Urothelium cell line (cell line): ENCODE measurements around the gene C2orf49.

ENCODE experiments used
- DNase-seq: peaks from one replicate; pipeline ENCODE4 v3.0.0; 2011; ENCODE audit warnings: low spot score, mixed read lengths
- FAIRE-seq: peaks from 2 replicates; lab custom pipeline; 2011; peaks lifted over from hg19 to GRCh38; lab: Jason Lieb, UNC

C2orf49 gene

DNA sequence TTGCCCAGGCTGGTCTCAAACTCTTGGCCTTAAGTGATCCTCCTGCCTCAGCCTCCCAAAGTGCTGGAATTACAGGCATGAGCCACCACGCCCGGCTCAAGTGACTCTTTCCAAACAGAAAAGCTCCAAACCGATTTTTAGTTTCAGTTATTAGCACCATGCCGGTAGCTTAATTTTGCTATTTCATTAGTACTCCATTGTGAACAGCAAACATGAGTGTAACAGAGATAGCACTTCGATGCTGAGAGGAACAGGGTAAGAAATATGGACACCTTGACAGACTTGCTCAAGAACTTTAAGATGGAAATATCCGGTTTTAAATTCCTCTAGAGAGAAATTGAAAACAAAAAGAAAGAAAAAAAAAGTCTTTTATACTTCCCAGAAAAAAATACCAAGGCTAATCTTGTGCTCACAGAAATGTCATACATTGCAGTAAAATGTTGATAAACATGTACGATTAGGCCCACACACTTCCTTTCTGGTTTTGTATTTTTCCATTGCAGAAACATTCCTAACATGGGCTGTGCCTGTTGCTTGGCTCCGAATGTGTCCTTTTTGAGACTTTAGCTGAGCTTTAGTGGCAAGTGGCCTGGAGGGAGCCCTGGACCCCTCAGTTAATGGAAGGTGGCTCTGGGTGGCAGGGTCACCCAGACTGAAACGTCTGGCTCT, 43.2 kb downstream of the C2orf49 start:
- DNase-seq (no peak), FAIRE-seq (no peak)

DNA sequence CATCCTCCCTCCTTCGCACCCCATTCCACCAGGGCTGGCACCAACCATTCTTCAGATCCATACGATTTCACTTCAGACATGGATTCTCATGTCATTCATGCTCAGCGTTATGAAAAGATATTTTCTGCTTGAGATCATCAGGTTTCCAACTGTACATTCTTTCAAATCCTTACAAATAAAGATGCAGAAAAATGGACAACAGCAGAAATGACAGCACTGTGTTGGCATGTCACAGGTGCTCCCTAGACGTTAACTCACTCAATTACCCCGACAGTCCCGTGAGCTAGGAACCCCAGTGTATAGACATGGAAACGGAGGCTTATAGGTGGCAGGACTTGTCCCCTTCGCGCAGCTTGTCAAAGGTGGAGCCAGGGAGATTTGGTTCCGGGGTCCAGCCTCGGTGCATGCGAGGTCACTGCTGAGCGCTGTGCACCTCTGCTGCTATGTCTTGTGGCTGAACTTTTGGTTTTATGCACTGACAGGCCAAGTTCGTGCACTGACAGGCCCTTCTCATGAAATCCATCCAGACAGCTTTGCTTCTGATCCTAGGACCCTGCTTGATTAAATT, 43.8 kb downstream of the C2orf49 start:
- DNase-seq = no peak
- FAIRE-seq = no peak

DNA sequence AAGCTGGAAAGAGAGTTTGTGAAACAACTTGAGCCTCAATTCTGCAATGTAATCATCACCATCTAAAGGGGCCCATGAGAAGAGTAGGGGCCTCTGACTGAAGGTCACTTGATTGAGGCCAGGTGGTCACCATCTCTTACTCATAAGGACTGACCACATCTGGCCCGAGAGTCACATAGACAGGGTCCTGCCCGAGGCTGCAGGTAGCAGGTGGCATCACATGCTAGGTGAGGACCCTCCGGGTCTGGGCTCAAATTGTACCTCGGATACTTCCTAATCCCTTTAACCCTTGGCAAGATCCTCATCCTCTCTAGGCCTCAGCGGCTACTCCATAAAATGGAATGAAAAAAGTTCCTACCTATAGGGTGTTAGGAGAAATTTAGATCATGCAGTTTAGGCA, 44.8 kb downstream of the C2orf49 start:
- FAIRE-seq (no peak), DNase-seq (no peak)

DNA sequence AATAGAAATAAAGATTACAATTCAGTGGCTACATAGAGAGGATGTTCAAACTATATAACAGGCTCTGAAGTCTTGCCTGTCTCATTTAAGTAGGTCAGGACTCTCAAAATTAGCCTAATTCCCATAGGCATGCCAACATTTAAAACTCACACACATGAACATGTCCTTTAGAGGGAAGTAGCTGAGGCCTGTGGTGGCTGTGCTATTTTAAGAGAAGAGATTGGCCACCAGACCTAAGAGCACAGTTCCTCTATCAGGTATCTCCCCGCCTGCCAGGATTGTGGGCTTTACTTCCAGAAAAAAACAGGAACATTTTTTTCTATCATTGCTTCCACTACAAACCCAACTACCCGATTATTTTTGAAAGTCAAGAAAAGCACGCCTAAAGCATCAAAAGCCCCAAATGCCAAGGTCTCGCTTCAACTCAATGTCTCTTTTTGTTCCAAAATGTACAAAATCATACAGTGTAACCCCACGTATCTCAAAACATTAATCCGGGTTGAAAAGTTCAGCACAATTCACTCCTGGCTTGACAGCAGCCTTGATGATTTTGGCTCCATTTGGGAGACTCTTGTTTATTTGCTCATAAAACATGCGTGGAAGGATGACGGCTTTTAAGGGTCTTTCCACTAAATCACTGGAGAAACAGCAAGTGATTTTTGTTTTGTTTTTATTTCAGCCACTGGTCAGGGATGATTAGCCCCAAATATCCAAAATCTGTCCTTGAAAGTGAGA, 46.3 kb downstream of the C2orf49 start:
- DNase-seq (no peak), FAIRE-seq (no peak)

DNA sequence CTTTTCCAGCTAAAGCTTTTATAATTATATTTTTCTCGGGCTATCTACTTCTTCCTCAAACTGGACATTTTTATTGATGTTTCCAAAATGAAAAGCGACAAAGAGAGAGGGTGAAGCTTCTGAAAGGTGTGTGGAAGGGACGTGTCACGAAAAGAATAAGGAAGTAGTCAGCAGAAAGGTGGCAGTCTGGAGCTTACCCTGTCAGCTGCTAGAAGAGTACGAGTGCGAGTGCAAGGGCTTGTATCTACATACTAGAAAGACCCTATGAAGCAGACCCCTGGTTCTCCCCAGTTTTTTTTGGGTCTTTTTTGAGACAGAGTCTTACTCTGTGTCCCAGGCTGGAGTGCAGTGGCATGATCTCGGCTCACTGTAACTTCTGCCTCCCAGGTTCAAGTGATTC, 46.9 kb downstream of the C2orf49 start:
- FAIRE-seq = no peak
- no peak for DNase-seq

DNA sequence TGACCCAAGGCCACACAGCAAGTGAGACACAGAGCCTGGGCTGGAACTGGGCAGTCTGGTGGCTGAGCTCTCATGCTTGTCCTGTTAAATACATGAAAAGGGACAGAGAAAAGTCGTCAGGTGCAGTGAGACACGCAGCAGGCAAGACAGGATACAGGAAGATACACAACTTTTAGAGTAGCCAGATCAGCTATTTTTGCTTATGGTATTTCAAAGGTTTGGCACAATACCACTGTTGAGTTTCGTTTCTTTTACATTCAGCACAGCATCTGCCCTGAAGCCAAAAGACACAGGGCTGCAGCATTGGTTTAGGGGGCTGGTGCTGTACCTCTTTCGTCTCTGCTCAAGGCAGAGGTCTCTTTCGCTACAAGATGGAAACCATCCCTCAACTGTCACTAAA, 47.5 kb downstream of the C2orf49 start:
- FAIRE-seq = no peak
- DNase-seq = no peak

DNA sequence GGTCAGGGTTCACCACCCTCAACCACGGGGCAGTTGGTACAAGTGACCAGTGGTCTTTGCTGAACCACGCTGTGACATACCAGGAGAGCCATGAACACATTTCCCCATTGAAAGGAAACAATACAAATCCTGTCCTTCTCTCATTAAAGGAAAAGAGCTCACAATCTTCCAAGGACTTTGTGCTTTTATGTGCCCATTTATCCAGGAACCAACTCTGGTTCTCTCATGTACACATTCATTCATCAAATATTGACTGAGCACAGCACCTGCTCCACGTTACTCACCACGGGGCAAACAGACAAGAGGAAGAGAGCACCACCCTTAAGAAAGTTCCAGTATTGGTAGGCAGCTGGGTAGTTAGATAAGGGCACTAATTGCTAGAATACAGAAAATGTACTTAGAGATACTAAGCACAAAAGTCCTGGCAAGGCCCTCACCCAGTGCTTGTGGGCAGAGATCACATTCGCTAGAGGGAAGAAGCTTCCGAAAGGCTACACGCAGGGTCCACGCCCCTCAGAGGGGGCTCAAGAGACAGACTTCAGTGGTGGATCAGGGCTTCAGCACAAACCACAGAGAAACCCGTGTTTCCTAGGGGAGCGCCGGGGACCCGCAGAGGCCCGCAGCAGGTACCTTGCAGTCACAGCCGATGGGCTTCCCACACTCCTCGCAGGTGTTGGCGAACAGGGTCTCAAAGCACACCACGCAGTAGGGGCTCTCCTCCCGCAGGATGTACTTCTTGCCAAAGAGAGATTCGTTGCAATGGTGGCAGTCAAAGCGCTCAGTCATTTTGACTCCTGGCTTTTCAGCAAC, 48.6 kb downstream of the C2orf49 start:
- no peak for FAIRE-seq

DNA sequence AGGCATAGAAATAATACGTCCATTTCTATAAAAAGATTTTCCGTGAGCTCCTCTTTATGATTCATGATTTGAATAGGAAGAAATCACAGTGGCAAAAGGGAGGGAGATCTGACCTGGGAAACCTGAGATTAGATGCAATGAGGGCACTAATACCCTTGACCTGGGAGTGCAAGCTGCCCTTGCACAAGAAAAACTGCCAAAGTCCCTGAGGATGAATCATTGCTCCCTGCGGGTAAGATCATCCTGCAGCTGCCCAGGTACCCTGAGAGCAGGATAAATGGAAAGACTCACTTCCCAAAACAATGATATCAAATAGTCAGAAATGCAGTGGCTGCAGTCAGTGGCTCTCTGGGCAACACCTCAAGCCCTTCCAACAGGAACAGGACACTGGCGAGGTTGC, 49.9 kb downstream of the C2orf49 start:
- no peak for DNase-seq
- FAIRE-seq = no peak

More for the DNA sequence above, 48.6 kb downstream of the C2orf49 start:
- DNase-seq = no peak

DNA sequence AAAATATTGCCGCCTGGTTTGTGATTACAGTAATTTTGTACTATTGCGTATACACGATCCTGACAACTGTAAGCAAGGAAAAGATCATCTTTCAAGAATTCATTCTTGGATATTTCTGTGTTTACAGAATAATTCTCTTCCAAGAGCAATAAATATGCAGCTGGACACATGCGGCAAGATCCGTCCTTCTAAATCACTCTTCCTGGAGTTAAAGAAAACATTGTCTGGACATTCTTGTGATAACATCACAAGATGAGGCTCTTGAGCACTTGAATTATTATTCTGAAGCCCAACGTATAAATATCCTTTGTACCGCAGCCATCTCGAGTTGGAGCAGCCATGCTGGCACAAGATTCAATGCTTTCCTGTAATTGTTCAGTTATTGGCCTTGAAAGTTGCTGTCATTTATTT, 51.6 kb downstream of the C2orf49 start:
- DNase-seq = no peak
- FAIRE-seq = no peak

DNA sequence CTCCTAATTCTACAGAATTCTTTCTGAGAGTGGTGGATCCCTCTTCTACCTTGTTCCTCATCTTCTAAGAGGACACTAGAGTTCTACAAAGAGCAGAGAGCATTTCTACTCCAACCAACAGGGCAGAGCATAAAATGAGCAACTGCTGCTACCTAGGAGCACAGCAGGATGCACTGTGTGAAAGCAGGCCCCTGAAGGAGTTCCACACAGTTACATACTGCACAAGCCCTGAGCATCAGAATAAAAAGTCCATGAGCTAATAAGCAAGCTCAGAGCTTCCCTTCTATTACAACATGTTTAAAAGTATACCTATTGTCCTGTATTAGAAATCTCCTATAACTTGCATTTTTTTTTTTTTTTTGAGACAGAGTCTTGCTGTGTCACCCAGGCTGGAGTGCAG, 53.1 kb downstream of the C2orf49 start:
- FAIRE-seq (no peak), DNase-seq (no peak)

DNA sequence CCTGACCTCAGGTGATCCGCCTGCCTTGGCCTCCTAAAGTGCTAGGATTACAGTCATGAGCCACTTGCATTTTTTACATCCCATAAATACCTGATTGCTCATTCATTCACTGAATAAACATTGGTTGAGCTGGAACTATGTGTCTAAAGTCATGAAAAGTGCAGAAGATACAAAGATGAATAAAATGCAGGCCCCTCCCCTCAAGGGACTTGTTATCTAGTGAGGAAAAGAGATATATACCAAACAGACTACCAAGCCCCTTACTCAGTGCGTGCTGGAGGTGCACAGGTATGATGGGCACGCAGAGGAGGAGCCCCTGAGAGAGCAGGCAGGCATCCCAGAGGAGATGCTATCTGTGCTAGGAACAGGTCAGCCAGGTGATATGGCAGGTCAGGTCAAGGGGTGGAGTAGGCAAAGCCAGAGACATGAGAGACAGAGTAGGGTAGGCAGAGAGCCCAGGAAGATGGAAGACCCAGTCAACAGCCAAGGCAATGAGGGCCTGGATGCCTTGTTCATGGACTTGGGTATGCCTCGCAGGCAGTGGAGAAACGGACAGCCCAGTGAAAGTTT, 53.8 kb downstream of the C2orf49 start:
- FAIRE-seq (no peak), DNase-seq (no peak)

DNA sequence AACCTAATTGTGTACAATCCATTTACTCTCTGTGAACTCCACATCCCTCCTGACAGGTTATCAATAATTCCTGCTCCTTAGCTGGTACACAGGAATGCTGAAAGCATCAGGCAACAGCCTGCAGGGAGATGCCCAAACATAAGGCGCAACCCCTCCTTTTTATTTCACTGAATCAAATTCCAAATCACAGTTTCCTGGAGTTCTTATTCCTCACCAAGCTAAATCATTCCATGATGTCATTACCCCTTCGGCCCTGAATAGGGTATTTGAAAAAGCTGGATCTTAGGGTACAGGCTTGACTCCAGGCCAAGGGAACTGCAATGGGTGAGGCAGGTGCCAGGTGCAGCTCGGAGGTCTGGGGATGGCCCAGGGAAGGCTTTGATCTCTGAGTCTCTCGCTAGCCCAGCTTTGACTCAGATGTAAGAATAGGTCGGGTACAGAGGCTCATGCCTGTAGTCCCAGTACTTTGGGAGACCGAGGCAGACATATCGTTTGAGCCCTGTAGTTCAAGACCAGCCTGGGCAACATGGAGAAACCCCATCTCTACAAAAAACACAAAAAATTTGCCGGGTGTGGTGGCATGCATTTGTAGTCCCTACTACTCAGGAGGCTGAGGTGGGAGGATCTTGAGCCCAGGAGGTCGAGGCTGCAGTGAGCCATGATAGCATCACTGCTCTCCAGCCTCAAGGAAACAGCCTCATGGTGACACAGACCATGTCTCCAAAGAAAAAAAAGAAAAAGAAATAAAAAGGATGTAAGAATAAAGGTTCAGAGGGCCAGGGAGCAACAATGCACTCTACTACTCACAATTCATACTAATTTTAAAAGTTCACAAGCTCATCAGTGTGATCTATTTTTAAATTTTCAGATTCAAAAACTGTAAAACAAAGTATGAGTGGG, 54.7 kb downstream of the C2orf49 start:
- FAIRE-seq (no peak), DNase-seq (no peak)

DNA sequence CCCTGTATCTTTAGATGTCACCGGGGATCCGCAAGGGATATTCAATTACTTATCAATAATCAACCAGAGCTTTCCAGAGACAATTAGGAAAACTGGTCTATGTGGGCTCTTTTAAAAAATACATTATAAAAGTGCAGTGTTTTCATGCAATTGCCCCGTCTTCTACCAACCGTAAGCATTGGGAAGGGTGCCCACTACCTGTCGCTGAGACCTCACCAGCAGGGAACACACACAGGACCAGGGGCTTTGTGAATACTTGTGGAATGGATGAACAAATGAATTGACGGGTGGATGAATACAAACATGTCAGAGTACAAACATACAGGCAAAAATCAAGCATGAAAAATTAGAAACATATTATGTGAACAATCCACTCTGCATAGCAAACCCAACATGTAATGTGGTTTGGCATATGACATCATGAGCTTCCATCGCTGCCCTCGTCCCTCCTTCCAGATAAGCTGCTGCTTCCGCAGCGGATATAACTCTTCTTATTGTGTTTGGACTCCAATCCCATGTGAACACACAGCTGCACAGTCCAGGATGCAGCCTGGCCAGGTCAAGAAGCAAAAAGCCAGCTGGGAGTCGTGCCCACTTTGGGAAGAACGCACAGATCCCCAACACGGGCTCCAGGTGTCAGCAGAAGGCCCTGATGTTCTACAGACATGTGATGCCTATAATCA, 56.2 kb downstream of the C2orf49 start:
- no peak for DNase-seq
- FAIRE-seq = no peak

DNA sequence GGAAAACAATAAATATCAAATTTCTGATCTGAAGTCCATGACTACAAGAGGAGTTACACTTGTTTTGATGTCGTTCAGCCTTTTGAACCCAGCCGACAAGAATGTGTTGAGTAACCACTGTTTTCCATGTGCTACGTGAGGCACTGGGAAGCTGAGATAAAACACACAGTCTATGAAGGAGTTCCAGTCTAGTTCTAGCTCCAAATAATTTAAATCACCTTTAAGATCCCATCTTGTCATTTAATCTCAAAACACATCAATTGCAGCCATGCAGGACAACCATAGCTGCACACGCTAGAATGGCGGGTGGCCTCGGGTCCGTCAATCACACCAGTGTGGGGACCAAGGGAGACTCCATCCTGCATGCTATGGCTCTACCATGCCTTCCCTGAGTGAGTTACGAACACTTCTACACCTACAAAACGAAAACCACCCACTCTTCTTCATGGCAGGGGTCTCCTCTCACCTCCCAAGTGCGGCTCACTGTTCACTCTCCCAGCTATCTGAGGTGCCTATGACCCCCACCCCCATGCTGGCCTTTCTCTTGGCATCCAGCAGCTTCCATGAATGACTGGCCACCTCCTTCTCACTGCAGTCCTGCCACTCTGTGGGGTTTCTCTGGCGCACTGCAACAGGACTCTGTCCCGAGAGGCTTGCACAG, 57.7 kb downstream of the C2orf49 start:
- DNase-seq (no peak), FAIRE-seq (no peak)

DNA sequence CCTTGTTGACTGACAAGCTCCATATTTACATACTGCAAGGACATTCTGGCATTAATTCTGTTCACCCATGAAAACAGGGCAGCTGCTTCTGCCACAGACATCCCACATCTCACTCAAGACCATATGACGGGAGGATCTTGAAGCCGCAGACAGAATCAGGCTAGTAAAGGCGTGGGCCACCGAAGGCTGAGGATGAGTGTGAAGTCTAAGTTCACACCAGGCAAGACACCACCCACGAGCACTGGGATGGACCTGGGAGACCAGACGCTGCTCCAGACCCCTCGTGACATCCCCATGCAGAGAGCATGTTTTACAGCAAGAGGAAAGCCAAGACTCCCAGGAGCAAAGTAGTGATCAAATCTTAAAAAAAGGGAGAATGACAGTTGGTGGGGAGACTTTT, 58.4 kb downstream of the C2orf49 start:
- DNase-seq (no peak), FAIRE-seq (no peak)

DNA sequence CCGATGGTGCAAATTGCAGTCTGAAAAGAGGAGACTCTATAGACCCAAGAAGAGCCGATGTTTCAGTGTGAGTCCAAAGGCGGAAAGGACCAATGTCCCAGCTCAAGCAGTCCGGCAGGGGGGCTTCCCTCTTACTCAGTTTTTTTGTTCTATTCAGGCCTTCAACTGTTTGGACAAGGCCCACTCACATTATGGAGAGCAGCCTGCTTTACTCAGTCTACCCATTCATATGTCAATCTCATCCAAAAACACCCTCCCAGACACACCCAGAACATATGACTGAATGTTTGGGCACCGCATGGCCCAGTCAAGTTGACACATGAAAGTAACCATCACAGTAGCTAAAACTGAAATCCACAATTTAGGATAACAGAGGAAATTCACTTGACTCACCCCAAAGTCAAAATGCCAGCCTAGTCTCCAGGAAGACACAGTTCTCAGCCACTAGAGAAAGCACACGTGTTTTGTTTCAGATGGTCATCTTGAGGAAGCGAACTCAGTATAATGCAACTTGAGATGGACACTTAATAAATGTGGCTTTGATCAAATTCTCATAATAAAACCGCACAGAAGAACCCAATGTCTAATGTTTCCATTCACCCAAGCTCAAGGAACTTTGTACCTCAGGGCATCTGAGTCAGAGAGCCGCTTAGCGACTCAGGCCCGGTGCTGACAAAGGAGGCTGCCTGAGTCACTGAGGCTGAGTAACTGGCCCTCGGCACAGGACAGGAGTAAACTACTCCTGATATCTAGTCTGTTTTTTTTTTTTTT, 59.1 kb downstream of the C2orf49 start:
- peak; percentile 85 for DNase-seq
- peak; percentile 17 for FAIRE-seq

DNA sequence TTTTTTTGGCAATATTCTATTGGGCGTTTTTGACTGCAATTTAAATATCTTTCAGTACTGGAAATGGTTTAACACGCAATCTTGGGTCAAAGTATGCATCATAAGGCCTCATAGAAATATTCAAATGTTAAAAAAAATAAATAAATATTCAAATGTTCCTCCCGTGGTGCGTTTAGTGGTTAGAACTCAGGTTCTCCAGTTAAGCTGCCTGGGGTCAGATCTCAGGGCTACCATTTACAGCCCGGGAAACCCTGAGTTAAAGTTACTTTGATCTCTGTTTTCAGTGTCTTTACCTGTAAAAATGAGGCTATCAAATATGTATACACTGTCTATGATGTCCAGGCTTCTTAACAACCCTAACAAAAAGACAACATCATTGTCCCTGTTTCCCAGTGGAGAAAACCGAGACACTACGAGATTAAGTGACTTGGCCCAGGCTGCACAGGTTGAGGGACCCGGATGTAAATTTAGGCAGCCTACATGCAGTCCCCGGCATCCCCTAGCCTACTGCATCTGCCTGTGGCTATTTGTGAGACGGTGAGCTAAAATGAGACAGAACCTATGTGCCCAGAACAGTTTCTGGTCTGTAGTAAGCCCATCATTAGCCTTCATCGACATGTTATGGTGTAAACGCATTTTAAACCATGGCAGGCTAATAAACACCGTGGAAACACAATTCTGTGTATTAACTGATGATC, 59.8 kb downstream of the C2orf49 start:
- DNase-seq = peak; percentile 52
- no peak for FAIRE-seq

DNA sequence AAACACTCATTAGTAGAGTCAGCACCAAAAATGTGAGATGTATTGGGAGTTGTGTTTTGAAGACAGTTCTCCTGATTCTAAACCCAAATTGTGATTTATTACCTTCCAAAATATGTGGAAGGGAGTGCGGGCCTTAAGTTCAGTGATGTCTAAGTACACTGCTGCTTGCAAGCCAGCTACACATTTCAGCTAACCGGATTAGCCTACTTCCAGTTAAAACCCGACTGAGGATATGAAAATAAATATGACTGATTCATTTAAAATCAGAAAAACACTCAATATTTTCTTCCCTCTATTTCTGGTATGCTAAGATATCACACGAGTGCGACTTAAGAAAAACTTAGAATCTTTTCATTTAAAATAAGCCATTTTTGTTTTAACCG, 60.6 kb downstream of the C2orf49 start:
- DNase-seq (no peak), FAIRE-seq (no peak)
